ENCODE results near the gene KCNIP4. TPM values are rescaled to one million over a fixed set of nuclear protein-coding genes. Genes with fewer than 3 reads are reported as not detected.

The KCNIP4 gene
- total RNA-seq, 3 donors from 2014 or later (not counting 1 experiment from before 2014, with no cell fraction given) = not detected

DNA sequence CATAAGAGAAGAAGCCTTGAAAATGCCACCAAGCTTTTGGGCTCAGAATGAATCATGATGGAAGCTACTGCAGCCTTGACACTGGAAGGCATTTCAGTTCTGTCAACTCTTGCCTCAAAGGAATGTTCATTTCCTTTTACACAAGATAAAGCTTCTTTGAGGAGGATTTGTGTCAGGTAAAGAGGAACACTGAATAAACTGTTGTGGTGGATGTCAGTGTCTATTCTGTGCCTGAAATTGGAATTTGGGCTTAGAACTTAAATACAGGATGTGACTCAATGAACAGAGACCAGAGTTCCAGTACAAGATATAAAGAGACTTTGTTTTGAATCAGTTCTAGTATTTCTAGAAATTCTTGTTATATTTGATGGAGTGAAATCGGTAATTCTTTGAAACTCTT, 935.1 kb downstream of the KCNIP4 start:
- Mint-ChIP-seq H3K36me3 (no peaks in the 10 kb centered on the region), H3K4me3 (no peak overlapping the region), H3K9me3 (peaks cover 3 to 4% of the 10 kb centered on the region in 2 donors), H3K4me1 (peaks cover 6 to 7% of the 10 kb centered on the region in 2 donors), H3K27me3 (ENCODE audit: low read depth in 2 of 2) (peaks cover 0 to 5% of the 10 kb centered on the region in 2 donors), H3K27ac (no peak overlapping the region)
- DNase-seq (no peak), ATAC-seq (no peak)
- H3K4me1 ChIP-seq (ENCODE audit: control insufficient read depth, insufficient read depth, low read length) = no peaks in the 10 kb centered on the region
- H3K27ac ChIP-seq (ENCODE audit: low read length) = no peak overlapping the region
- no peaks in the 10 kb centered on the region for H3K9me3 ChIP-seq (ENCODE audit: control insufficient read depth, insufficient read depth, low read length)
- H3K27me3 ChIP-seq (ENCODE audit: control insufficient read depth, insufficient read depth, low read length) = no peaks in the 10 kb centered on the region
- TF ChIP-seq, protein P1, sequence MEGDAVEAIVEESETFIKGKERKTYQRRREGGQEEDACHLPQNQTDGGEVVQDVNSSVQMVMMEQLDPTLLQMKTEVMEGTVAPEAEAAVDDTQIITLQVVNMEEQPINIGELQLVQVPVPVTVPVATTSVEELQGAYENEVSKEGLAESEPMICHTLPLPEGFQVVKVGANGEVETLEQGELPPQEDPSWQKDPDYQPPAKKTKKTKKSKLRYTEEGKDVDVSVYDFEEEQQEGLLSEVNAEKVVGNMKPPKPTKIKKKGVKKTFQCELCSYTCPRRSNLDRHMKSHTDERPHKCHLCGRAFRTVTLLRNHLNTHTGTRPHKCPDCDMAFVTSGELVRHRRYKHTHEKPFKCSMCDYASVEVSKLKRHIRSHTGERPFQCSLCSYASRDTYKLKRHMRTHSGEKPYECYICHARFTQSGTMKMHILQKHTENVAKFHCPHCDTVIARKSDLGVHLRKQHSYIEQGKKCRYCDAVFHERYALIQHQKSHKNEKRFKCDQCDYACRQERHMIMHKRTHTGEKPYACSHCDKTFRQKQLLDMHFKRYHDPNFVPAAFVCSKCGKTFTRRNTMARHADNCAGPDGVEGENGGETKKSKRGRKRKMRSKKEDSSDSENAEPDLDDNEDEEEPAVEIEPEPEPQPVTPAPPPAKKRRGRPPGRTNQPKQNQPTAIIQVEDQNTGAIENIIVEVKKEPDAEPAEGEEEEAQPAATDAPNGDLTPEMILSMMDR (IDR thresholded peaks at IDR 0.05) = no peak
- H3K36me3 ChIP-seq (ENCODE audit: control insufficient read depth, insufficient read depth, low read length) = no peaks in the 10 kb centered on the region
- no peak overlapping the region for H3K4me3 ChIP-seq (ENCODE audit: low read length)
- WGBS (ENCODE audit: insufficient coverage) = 78% methylated on average over 1 of the region's 1 CpG
- intact Hi-C loops (cut with micrococcal nuclease) = no loop called here

- Mint-ChIP-seq H3K27me3 (ENCODE audit: low read depth in 2 of 2) (peaks cover 0 to 5% of the 10 kb centered on the region in 2 donors), H3K27ac (no peak overlapping the region), H3K36me3 (no peaks in the 10 kb centered on the region), H3K9me3 (peaks cover 2 to 3% of the 10 kb centered on the region in 2 donors), H3K4me1 (peaks cover under 1% of the 10 kb centered on the region in 2 donors), H3K4me3 (no peak overlapping the region)
- TF ChIP-seq, protein P1 (IDR thresholded peaks at IDR 0.05) = no peak
- WGBS (ENCODE audit: insufficient coverage) = 74% methylated on average over 2 of the region's 3 CpGs
- intact Hi-C loops (cut with micrococcal nuclease) = no loop called here
- DNase-seq = no peak
- Histone ChIP-seq H3K9me3 (ENCODE audit: control insufficient read depth, insufficient read depth, low read length) (no peaks in the 10 kb centered on the region), H3K4me3 (ENCODE audit: low read length) (no peak overlapping the region), H3K36me3 (ENCODE audit: control insufficient read depth, insufficient read depth, low read length) (no peaks in the 10 kb centered on the region), H3K4me1 (ENCODE audit: control insufficient read depth, insufficient read depth, low read length) (no peaks in the 10 kb centered on the region), H3K27ac (ENCODE audit: low read length) (no peak overlapping the region), H3K27me3 (ENCODE audit: control insufficient read depth, insufficient read depth, low read length) (no peaks in the 10 kb centered on the region)
- no peak for ATAC-seq
These were observed 935.7 kb downstream of the KCNIP4 start for GRCh38 chr4:21012851-21013331.

DNA sequence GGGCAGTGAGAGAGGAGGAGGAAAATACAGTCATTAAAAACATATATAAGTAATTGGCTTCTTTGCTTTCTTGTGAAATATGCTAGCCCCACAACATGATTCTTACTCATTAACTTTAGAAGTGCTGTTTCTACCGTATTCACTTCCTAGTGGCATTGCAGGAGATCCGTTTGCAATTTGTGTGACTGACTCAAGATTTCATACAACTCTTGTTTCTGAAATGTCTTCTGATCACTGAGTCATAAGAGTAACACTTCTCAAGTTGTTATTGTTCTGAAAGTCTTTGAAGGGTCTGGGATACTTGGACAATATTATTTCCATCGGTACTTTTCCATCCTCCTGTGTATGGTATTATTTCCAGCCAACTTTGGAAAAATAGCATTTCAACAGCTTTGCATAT, 937.5 kb downstream of the KCNIP4 start:
- TF ChIP-seq, protein P1 (IDR thresholded peaks at IDR 0.05) = no peak
- H3K36me3 Mint-ChIP-seq = no peaks in the 10 kb centered on the region
- H3K9me3 ChIP-seq (ENCODE audit: control insufficient read depth, insufficient read depth, low read length) = no peaks in the 10 kb centered on the region
- DNase-seq (no peak), ATAC-seq (no peak)
- no peak overlapping the region for H3K27ac ChIP-seq (ENCODE audit: low read length)
- no peaks in the 10 kb centered on the region for H3K4me1 Mint-ChIP-seq
- no peaks in the 10 kb centered on the region for H3K36me3 ChIP-seq (ENCODE audit: control insufficient read depth, insufficient read depth, low read length)
- H3K4me1 ChIP-seq (ENCODE audit: control insufficient read depth, insufficient read depth, low read length) = no peaks in the 10 kb centered on the region
- H3K4me3 ChIP-seq (ENCODE audit: low read length) = no peak overlapping the region
- no peak overlapping the region for H3K4me3 Mint-ChIP-seq
- H3K9me3 Mint-ChIP-seq = peaks cover 0 to 2% of the 10 kb centered on the region in 2 donors
- no peaks in the 10 kb centered on the region for H3K27me3 ChIP-seq (ENCODE audit: control insufficient read depth, insufficient read depth, low read length)
- H3K27ac Mint-ChIP-seq = no peak overlapping the region
- intact Hi-C loops (cut with micrococcal nuclease) = no loop called here
- peaks cover 5 to 6% of the 10 kb centered on the region in 2 donors for H3K27me3 Mint-ChIP-seq (ENCODE audit: low read depth in 2 of 2)
- 59% methylated on average over 3 of the region's 3 CpGs for WGBS (ENCODE audit: insufficient coverage)

DNA sequence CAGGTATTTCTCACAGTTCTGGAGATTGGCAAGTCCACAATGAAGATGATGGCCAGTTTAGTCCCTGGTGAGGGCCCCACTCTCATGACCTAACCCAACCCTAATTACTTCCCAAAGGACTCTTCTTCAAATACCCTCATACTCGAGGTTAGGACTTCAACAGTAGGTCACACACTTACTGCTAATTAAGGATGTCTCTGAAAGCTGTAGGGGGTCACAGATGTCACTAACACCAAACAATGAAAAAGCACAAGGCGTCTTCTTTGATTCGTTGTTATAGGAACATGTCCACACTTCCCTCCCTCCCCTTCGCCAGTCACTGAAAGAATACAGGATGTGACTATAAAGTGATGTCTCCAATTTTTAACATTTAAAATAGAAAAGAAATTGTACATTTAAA, 938.6 kb downstream of the KCNIP4 start:
- Mint-ChIP-seq H3K9me3 (peaks cover 0 to 2% of the 10 kb centered on the region in 2 donors), H3K27me3 (ENCODE audit: low read depth in 2 of 2) (peaks cover 4 to 10% of the 10 kb centered on the region in 2 donors), H3K4me1 (no peaks in the 10 kb centered on the region), H3K36me3 (no peaks in the 10 kb centered on the region), H3K27ac (no peak overlapping the region), H3K4me3 (no peak overlapping the region)
- DNase-seq (no peak), ATAC-seq (no peak)
- TF ChIP-seq, protein P1 (IDR thresholded peaks at IDR 0.05) = no peak
- intact Hi-C loops (cut with micrococcal nuclease) = no loop called here
- 0% methylated on average over 1 of the region's 4 CpGs for WGBS (ENCODE audit: insufficient coverage)
- Histone ChIP-seq H3K36me3 (ENCODE audit: control insufficient read depth, insufficient read depth, low read length) (no peaks in the 10 kb centered on the region), H3K27me3 (ENCODE audit: control insufficient read depth, insufficient read depth, low read length) (no peaks in the 10 kb centered on the region), H3K4me1 (ENCODE audit: control insufficient read depth, insufficient read depth, low read length) (no peaks in the 10 kb centered on the region), H3K27ac (ENCODE audit: low read length) (no peak overlapping the region), H3K4me3 (ENCODE audit: low read length) (no peak overlapping the region), H3K9me3 (ENCODE audit: control insufficient read depth, insufficient read depth, low read length) (no peaks in the 10 kb centered on the region)
